Measurements from ENCODE around the gene CFAP221. TPM values are rescaled to one million over a fixed set of nuclear protein-coding genes. Genes with fewer than 3 reads are reported as not detected.

The CFAP221 gene
- total and polyA plus RNA-seq, 2 experiments from 2014 or later = 0.42 to 0.65 TPM

- Mint-ChIP-seq H3K27ac (no peak overlapping the region), H3K9me3 (peaks cover 6% of the 10 kb centered on the region; the same call in 1 of the 3 replicates), H3K4me3 (no peak overlapping the region), H3K27me3 (ENCODE audit: insufficient read depth, low read depth, poor library complexity) (peaks cover 1% of the 10 kb centered on the region), H3K4me1 (no peaks in the 10 kb centered on the region), H3K36me3 (ENCODE audit: low read depth) (no peaks in the 10 kb centered on the region; the same call in 1 of the 3 replicates)
- H3K79me2 ChIP-seq (replicated peaks; ENCODE audit: insufficient read depth) = no peaks in the 10 kb centered on the region
- TF ChIP-seq ETS1 (IDR thresholded peaks at IDR 0.05) (no peak), NANOG (IDR thresholded peaks at IDR 0.05; ENCODE audit: borderline replicate concordance) (no peak), STAT1 (IDR thresholded peaks at IDR 0.05; ENCODE audit: unreplicated experiment) (no peak), REST (IDR thresholded peaks at IDR 0.05; ENCODE audit: unreplicated experiment) (no peak), ZNF114 (CRISPR knock-in tag; IDR thresholded peaks at IDR 0.05) (no peak), ZNF331 (CRISPR knock-in tag; IDR thresholded peaks at IDR 0.05; ENCODE audit: low read depth) (no peak), ZNF462 (CRISPR knock-in tag; IDR thresholded peaks at IDR 0.05) (no peak), JUNB (IDR thresholded peaks at IDR 0.05; ENCODE audit: unreplicated experiment) (no peak), CTCF (conservative IDR thresholded peaks at IDR 0.05; ENCODE audit: low read depth in 2 of 2) (no peak), EZH2 (IDR thresholded peaks at IDR 0.05; ENCODE audit: low read depth, unreplicated experiment) (no peak)
- no peaks in the 10 kb centered on the region for H3F3A ChIP-seq (replicated peaks; ENCODE audit: low read depth)
- no peaks in the 10 kb centered on the region for H3K4me1 ChIP-seq (ENCODE audit: insufficient read depth)
- ATAC-seq = no peak
- DNase-seq (ENCODE audit: low spot score) = no peak
- H3K9me2 ChIP-seq (ENCODE audit: insufficient read depth) = no peaks in the 10 kb centered on the region
- no peak overlapping the region for H3K4me3 ChIP-seq
- no peaks in the 10 kb centered on the region for H3K27me3 ChIP-seq (ENCODE audit: insufficient read depth)
- H3K27ac ChIP-seq (ENCODE audit: low read depth) = no peak overlapping the region
- no peaks in the 10 kb centered on the region for H3K36me3 ChIP-seq (ENCODE audit: insufficient read depth)
- no peak overlapping the region for H2AFZ ChIP-seq
- no peaks in the 10 kb centered on the region for H4K20me1 ChIP-seq (replicated peaks; ENCODE audit: insufficient read depth)
- H3K4me2 ChIP-seq = no peak overlapping the region
These were observed 30.0 kb downstream of the CFAP221 start for GRCh38 chr2:119574108-119574815.

Measured in GM23338 (cell line).